HG03039 (cell line): ENCODE results near the gene ARHGAP8.
"Not testable (repeated sequence)": the region's sequence is repeated elsewhere in the genome, so short reads cannot be mapped to it uniquely, and the experiment has no call there.

Source experiments
- ATAC-seq: cut with Tn5 transposase; IDR thresholded peaks from one replicate; pipeline ENCODE4 v1.9.1; 2021; ENCODE audit warnings: mild to moderate bottlenecking, moderate library complexity; ENCODE audit not compliant: unreplicated experiment

ARHGAP8 gene

DNA sequence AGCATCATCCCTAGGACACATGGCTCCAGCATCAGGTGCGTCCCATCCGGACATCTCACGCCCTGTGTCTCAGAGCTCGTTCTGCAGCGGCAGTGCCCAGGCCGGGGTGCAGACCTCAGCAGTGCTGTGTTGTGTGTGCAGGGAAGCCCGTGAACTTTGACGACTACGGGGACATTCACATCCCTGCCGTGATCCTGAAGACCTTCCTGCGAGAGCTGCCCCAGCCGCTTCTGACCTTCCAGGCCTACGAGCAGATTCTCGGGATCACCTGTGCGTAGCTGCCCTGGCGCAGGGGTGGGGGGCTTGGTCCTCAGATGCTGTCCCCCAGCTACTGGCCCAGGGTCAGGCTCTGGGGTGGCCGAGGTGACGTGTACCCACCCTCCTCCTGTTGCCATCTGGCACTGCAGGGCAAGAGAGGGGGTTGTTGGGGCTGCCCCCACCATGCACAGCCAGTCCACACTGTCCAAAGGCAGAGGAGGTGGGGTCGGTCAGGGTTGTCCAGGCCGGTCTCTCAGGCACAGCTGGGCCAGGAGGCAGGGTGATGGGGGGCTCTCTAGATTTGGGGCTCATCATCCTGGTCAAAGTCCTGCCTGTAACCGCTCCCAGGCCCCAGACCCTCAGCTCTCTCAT, 96.5 kb downstream of the ARHGAP8 start:
- no peak for ATAC-seq

DNA sequence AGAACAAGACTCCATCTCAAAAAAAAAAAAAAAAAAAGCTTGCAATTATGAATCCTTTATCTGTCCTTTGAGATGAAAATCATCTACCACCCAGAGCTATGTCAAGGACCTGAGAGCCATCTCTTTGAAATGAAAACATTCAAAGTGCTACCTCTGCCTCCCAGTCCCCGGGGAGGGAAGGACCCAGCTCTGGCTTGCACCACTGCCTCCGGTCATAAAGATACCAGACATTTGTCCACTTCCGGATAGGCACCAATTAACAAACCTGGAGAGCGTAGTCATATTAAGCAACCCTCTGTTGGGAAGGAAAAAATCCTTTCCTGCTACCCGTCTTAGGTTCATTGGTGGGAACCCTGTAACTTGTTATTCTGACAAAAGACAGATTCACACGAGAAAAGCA, 98.6 kb downstream of the ARHGAP8 start:
- ATAC-seq = no peak

DNA sequence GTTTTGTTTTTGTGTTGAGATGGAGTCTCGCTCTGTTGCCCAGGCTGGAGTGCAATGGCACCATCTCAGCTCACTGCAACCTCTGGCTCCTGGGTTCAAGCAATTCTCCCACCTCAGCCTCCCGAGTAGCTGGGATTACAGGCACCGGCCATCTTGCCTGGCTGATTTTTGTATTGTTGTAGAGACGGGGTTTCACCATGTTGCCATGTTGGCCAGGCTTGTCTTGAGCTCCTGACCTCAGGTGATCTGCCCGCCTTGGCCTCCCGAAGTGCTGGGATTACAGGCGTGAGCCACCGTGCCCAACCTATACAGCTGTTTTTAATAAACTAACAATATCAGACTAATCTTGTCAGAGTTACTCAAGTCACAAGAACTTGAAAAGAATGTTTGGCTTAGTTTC, 102.3 kb downstream of the ARHGAP8 start:
- not testable (repeated sequence) for ATAC-seq

DNA sequence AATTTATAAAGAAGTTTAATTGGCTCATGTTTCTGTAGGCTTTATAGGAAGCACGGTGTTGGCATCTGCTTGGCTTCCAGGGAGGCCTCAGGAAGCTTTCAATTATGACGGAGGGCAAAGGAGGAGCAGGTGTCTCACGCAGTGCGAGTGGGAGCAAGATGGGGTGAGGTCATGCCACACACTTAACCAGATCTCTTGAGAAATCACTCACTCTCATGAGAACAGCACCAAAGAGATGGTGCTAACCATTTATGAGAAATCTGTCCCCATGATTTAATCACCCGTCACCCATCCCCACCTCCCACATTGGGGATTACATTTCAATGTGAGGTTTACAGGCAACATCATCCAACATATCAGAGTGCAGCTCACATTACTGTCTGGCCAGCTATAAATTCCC, 103.5 kb downstream of the ARHGAP8 start:
- ATAC-seq = no peak

DNA sequence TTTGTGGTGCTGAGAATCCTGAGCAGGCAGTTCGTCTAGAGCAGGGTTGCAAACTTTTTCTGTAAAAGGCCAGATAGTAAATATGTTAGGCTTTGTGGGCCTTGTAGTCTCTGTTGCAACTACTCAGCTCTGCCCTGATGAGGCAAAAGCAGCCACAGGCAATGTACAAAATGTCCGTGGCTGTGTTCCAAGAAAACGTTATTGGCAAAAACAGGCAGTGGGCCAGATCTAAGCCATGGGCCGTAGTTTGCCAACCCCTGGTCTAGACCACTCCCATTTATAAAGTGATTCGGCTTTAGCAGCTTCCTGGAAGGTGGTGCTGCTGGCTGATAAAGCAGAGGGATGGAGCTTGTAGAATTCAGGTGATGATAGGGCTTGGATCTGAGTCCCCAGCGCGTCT, 106.4 kb downstream of the ARHGAP8 start:
- not testable (repeated sequence) for ATAC-seq

DNA sequence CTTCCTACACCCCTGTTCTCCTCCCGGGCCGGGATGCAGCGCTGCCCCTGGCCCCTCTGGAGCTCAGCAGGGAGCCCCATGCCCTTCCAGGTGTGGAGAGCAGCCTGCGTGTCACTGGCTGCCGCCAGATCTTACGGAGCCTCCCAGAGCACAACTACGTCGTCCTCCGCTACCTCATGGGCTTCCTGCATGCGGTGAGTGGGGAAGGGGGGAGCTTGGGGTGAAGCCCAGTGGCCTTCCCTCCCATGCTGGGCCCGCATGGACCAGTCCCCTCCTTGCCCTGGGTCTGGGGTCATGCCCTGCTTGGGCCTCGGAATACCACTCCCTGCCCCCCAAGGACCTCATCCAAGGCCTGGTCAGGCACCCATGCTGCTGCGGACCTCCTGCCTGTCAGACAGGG, 107.3 kb downstream of the ARHGAP8 start:
- ATAC-seq = no peak

DNA sequence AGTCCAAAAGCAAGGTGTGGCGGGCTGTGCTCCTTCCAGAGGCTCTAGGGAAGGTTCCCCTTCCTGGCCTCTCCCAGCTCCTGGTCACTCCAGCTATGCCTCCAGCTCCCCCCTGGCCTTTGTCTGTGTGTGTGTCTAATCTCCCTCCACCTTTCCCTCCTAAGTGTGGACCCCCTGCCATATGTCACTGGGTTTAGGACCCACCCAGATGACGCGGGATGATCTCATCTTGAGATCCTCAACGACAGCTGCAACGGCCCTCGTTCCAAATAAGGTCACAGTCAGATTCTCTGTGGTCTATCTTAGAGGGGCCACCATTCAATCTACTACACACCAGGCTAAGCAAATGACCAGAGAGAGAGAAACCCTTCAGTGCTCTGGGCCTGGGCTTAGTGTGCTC, 107.9 kb downstream of the ARHGAP8 start:
- ATAC-seq = no peak

DNA sequence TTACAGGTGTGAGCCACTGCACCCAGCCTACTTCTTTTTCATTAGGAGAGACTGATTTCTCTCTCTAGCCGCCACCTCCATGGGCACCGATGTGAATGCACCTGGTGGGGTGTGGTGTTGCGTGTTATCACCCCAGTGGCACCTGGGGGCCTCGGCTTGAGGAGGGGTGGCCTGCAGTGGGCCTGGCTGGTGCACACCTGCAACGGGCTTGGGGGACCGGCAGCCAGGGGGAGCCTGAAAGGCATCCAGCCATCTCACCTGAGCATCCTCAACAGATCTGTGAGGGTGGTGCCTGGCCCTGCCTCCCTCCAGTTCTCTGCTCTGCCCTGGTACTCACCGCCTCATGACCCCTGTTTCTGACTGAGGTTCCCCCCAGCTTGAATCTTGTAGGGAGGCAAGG, 108.9 kb downstream of the ARHGAP8 start:
- ATAC-seq = no peak

DNA sequence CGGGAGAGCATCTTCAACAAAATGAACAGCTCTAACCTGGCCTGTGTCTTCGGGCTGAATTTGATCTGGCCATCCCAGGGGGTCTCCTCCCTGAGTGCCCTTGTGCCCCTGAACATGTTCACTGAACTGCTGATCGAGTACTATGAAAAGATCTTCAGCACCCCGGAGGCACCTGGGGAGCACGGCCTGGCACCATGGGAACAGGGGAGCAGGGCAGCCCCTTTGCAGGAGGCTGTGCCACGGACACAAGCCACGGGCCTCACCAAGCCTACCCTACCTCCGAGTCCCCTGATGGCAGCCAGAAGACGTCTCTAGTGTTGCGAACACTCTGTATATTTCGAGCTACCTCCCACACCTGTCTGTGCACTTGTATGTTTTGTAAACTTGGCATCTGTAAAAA, 109.9 kb downstream of the ARHGAP8 start:
- no peak for ATAC-seq

DNA sequence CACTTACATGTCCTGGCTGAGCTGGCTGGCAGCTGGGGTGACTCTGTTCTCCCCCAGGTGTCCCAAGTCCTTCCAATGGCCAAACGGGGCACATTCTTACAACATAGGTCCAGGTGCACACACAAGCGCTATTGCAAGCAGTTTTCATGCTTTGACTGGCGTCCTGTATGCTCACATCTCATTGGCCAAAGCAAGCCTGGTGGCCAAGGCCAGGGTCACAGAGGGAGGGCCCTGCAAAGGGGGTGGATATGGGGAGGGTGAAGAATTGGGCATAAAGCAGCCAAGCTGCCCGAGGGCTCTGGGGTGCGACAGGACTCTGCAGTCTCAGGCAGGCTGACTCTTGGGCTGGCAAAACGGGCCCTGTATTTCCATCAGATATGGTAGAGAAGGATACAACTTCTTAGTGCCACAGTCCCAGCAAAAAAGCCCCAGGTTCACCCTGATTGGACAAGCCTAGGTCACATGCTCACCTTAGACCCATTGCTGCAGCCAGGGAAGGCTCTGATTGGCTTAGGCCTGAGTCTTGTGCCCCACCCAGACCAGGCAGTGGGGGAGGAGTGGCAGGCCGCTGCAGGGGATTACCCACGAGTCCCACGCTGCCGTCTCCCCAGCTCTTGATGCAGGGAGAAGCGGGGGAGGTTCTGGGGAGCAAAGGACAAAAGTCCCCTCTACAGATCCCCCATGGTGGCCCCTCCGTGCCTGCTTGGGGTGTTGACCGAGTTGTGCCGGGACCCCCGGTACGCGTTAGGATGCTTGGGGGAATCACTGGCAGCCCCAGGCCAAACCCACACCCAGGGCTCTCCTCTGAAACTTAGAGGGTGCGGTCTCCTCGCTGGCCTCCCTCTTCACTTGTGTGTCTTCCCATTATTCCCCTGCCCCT, 110.8 kb downstream of the ARHGAP8 start:
- ATAC-seq = no peak

DNA sequence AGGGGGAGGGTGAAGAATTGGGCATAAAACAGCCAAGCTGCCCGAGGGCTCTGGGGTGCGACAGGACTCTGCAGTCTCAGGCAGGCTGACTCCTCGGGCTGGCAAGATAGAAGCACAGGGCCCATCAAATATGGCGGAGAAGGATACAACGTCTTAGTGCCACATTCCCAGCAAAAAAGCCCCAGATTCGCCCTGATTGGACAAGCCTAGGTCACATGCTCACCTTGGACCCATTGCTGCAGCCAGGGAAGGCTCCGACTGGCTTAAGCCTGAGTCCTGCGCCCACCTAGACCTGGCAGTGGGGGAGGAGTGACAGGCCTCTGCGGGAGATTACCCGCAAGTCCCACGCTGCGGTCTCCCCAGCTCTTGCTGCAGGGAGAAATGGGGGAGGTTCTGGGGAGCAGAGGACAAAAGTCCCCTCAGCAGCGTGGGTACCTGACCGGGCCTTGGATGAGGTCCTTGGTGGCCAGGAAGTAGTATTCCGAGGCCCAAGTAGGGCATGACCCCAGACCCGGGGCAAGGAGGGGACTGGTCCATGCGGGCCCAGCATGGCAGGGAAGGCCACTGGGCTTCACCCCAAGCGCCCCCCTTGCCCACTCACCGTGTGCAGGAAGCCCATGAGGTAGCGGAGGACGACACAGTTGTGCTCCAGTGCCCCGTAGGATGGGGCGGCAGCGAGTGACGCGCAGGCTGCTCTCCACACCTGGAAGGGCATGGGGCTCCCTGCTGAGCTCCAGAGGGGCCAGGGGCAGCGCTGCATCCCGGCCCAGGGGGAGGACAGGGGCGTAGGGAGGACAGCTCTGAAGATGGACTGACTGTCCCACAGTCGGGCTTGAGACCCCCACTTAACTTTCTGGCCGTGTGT, 113.0 kb downstream of the ARHGAP8 start:
- ATAC-seq = no peak

DNA sequence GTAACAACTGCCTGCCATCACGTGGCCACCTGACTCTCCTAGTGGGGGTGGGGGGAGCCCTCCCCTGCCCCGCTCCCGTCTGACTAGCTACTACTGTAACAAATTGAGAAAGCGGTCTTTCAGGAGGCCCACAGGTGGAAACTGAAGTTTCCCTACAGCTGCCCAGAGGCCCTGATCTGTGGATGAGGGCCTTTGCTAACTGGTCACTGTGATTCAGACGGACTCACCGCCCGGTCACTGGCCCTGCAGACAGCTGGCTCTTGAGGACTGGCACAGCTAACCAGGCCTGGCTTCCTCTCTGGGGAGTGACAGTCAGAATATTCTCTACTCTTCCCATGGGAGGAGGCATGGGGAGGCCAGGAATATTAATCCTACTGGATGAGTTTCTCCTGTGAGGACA, 116.8 kb downstream of the ARHGAP8 start:
- no peak for ATAC-seq

DNA sequence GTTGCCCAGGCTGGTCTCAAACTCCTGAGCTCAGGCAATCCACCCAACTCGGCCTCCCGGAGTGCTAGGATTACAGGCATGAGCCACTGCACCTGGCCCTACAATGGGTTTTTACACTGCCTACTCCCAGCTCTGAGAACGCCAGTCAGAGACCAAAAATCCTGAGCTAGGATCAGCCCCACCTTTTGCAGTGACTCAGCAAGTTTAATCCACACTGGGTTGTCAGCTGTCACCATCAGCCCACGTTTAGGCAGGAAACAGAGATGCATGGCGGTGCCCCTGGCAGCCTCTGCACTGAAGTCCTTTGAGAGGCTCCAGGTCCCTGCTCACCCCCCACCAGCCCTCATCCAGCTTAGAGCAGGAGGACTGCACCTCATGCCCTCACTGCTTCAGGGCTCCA, 117.6 kb downstream of the ARHGAP8 start:
- no peak for ATAC-seq

DNA sequence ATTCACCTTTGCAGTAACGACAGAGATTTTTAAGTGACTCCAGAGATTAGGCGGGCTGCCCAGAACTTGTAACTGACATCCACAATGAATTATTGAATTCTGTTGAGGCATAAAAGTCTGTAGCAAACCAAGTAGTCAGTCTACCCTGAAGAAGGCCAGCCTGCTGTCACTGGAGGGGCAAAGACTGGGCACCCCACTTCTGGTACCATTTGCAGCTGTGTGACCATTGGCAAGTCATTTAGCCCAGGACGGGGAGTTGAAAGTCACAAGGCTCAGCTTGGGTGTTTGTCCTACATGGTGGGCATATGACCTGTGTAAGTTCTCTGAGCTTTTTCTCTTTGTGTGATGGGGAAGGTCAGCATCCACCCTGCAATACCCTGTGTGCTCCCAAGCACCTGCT, 119.4 kb downstream of the ARHGAP8 start:
- no peak for ATAC-seq

DNA sequence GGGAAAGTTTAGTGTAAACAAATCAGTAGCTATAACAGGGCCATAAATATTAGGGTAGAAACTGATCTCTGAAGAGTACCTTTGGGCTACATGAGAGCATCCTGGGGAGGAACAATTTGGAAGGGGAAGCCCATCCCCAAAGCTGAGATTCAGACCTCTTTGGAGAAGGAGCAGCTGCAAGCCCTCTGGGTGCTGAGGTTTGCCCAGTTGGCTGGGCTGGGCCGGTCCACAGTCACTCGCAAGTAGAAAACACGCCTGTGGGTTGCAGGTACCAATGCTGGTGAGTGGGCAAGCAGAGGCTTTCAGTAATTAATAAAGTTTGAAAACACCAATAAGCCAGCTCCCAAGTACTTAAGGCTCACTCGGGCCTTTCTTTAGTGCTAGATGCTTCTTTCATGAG, 124.5 kb downstream of the ARHGAP8 start:
- ATAC-seq = no peak

DNA sequence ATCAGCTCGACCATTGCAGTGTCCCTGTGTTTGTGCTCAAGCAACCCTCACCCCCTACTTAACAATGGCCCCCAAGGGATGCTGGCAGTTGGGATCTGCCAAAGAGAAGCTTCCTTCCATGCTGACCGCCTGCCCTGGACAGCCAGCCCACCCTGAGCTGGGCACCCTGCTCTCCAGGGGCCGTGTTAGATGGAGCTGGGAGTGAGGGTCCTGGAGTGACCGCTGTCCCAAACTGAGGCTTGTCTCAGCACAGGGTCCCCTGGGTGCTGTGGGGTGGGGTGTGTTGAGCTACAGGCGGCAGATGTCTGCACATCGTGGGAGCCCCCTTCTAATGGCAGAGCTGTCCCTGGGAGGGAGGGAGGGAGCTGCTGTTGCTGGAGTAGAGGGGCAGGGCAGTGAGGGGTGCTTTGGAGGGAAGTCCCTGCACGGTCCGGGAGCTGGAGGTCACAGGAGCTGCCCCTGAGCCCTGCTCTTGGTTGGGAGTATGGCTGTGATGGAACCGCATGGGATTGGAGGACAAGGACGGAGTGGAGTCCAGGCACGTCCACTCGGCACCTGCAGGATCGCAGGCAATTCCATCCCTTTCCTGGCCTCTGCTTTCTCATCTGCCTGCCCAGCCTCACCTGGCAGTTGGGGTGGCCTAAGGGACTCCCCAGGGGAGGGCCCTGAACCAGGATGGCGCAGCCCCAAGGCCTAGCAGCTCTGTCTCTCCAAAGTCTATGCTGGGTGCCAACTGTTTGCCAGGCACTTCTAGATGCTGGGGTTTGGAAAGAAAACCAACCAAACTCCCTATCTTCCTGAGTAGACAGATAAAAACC, 126.3 kb downstream of the ARHGAP8 start:
- ATAC-seq = no peak

DNA sequence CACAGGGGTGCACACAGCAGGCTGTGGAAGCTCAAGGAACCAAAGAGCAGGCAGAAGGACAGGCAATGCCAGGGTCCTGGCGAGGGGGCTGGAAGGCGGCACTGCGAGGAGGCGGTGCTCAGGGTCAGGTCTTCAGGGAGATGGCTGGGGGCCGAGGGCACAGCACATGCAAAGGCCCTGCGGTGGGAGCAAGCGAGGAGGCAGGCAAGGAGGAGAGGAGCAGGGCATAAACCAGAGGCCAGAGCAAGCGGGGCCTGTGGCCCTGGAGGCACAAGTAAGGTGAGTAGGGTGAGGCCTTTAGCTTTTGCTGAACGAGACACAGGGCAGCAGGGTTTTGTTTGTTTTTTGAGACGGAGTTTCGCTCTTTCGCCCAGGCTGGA, 126.9 kb downstream of the ARHGAP8 start:
- no peak for ATAC-seq

DNA sequence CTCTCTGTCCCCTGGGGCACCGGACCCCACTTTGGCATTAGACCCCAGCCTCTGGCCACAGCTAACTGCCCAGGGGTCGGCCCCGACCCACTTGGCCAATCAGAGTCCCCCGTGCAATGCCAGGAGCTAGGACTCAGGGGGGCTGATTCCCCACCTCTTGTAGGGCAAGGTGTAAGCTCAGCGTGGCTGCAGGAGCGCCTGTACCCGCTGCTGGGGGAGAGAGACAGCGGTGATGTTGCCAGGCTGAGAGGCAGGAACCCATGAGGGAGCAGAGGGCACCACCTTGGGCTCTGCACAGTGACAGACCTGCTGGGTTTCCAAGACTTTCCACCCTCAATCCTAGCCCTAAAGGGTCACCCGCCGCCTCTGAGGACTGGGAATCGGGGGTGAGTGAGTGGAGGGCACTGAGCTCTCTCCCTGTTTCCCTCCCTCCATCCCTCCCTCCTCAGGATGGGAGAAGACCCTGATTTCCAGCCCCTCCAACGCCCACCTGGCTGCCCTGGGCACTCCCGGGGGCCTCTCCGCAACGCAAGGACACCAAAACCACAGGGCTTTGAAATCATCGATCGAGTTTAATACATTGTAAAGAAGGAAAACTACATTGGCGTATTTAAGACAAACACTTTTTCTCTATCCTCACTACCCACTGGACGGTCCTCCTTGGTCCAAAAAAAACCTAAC, 128.4 kb downstream of the ARHGAP8 start:
- no peak for ATAC-seq

DNA sequence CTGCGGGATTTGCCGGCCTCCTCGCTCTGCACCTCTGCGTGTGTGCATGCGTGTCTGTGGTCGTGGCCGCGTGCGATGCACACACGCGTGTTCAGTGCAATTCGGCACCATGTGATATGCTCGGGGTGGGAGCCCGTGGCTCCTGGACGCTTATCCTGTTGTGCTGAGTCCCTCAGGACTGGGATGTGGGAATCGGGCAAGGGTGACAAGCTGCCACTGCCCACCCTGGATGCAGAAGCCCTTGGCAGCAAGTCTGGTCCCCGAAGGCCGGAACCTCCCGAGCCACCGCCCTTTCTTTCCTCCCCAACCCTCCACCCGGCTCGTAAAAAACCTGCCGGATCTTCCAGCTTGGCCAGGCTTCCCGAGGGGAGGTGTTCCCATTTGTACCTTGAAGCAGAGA, 129.2 kb downstream of the ARHGAP8 start:
- ATAC-seq = no peak

DNA sequence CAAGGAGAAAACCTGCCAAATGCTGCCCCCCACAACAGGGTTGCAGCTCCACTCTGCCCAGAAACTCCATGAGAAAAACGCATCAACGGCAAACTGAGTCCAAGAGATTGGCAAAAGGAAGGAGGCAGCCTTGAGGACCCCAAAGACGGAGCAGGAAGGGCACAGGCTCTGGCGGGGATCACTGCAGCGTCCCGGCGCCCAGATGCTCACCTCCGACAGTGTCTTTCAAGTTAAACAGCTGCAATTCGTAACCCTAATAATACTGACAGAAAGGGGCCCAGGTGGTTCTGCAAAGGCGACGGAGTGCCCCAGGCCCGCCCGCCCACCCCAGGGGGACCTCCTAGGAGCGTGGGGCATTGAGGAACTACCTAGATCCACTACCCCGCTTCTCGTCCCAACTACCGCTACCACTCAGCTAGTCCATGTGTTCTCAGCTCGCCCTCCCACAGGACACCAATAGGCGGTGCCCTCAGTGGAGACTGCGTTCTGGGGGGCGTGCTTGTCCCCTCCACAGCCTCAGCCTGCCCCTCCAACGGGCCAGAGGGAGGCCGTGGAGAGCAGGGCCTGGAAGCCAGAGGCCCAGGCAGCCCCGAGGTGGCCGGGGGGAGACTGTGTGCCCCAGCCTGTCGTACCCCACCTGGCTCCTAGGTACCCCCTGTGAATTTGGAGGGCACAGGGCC, 130.0 kb downstream of the ARHGAP8 start:
- no peak for ATAC-seq
